Central memory CD8-positive, alpha-beta T cell (primary cell): ENCODE measurements around the gene ZFYVE1.

Experiments
- ATAC-seq: fragments of 150-1000 bp; cut with Tn5 transposase; replicated peaks from 2 replicates; pipeline ENCODE4 v1.10.0; 2022; ENCODE audit warnings: mild to moderate bottlenecking, moderate FRiP score, moderate number of reproducible peaks; ENCODE audit not compliant: poor library complexity, severe bottlenecking; ENCODE audit errors: extremely low read depth
- DNase-seq, 2 donors: peaks; one replicate each; pipeline ENCODE4 v3.0.0; 2021; ENCODE audit warnings: low spot score in 2 of 2
- H3K27ac Mint-ChIP-seq: one replicate; pipeline ENCODE4 v1.8.0; 2022; ENCODE audit warnings: low read depth, mild to moderate bottlenecking, moderate library complexity, mixed read lengths
- H3K27me3 Mint-ChIP-seq: one replicate; pipeline ENCODE4 v1.8.0; 2022; ENCODE audit warnings: mixed read lengths
- H3K36me3 Mint-ChIP-seq: one replicate; pipeline ENCODE4 v1.8.0; 2022; ENCODE audit warnings: mild to moderate bottlenecking, moderate library complexity, mixed read lengths; ENCODE audit not compliant: insufficient read depth
- H3K4me1 Mint-ChIP-seq: one replicate; pipeline ENCODE4 v1.8.0; 2022; ENCODE audit warnings: mixed read lengths
- H3K4me3 Mint-ChIP-seq: one replicate; pipeline ENCODE4 v1.8.0; 2022; ENCODE audit warnings: mild to moderate bottlenecking, moderate library complexity, mixed read lengths
- H3K9me3 Mint-ChIP-seq: one replicate; pipeline ENCODE4 v1.8.0; 2022; ENCODE audit warnings: mixed read lengths

The ZFYVE1 gene

GRCh38 chr14:72946491-72946890 lies 80.4 kb downstream of the ZFYVE1 start:
- no peak for DNase-seq
- no peak for ATAC-seq
- Mint-ChIP-seq H3K4me3 (no peak overlapping the region), H3K27ac (no peak overlapping the region), H3K36me3 (peaks cover 30% of the 10 kb centered on the region), H3K4me1 (no peaks in the 10 kb centered on the region), H3K9me3 (no peaks in the 10 kb centered on the region), H3K27me3 (no peaks in the 10 kb centered on the region)

GRCh38 chr14:72945356-72946027 lies 81.4 kb downstream of the ZFYVE1 start:
- Mint-ChIP-seq H3K36me3 (peaks cover 33% of the 10 kb centered on the region), H3K4me3 (no peak overlapping the region), H3K9me3 (no peaks in the 10 kb centered on the region), H3K4me1 (no peaks in the 10 kb centered on the region), H3K27me3 (no peaks in the 10 kb centered on the region), H3K27ac (no peak overlapping the region)
- no peak for ATAC-seq
- no peak for DNase-seq

- no peak for ATAC-seq
- H3K36me3 Mint-ChIP-seq = peaks cover 41% of the 10 kb centered on the region
- H3K27me3 Mint-ChIP-seq = no peaks in the 10 kb centered on the region
- no peak for DNase-seq
- no peaks in the 10 kb centered on the region for H3K9me3 Mint-ChIP-seq
- no peaks in the 10 kb centered on the region for H3K4me1 Mint-ChIP-seq
- no peak overlapping the region for H3K4me3 Mint-ChIP-seq
- H3K27ac Mint-ChIP-seq = no peak overlapping the region
These were observed 83.0 kb downstream of the ZFYVE1 start for GRCh38 chr14:72943876-72944430.

- H3K9me3 Mint-ChIP-seq = no peaks in the 10 kb centered on the region
- no peak for ATAC-seq
- H3K36me3 Mint-ChIP-seq = peaks cover 38% of the 10 kb centered on the region
- H3K4me3 Mint-ChIP-seq = no peak overlapping the region
- H3K27ac Mint-ChIP-seq = peak overlapping the region; percentile 51
- H3K4me1 Mint-ChIP-seq = no peaks in the 10 kb centered on the region
- DNase-seq = no peak
- no peaks in the 10 kb centered on the region for H3K27me3 Mint-ChIP-seq
These were observed 84.0 kb downstream of the ZFYVE1 start for GRCh38 chr14:72942934-72943333.

- Mint-ChIP-seq H3K4me1 (peaks cover 15% of the 10 kb centered on the region), H3K36me3 (peaks cover 40% of the 10 kb centered on the region), H3K27me3 (no peaks in the 10 kb centered on the region), H3K27ac (no peak overlapping the region), H3K9me3 (no peaks in the 10 kb centered on the region), H3K4me3 (no peak overlapping the region)
- DNase-seq (no peak), ATAC-seq (no peak)
These were observed 85.5 kb downstream of the ZFYVE1 start for GRCh38 chr14:72941286-72941985.

GRCh38 chr14:72939630-72940029 lies 87.3 kb downstream of the ZFYVE1 start:
- H3K27ac Mint-ChIP-seq = no peak overlapping the region
- ATAC-seq = no peak
- H3K4me1 Mint-ChIP-seq = peaks cover 25% of the 10 kb centered on the region
- H3K4me3 Mint-ChIP-seq = no peak overlapping the region
- no peak for DNase-seq
- peaks cover 32% of the 10 kb centered on the region for H3K36me3 Mint-ChIP-seq
- no peaks in the 10 kb centered on the region for H3K27me3 Mint-ChIP-seq
- no peaks in the 10 kb centered on the region for H3K9me3 Mint-ChIP-seq

GRCh38 chr14:72932893-72933292 lies 94.0 kb downstream of the ZFYVE1 start:
- no peak for ATAC-seq
- no peak overlapping the region for H3K4me3 Mint-ChIP-seq
- H3K4me1 Mint-ChIP-seq = peaks cover 36% of the 10 kb centered on the region
- no peaks in the 10 kb centered on the region for H3K27me3 Mint-ChIP-seq
- no peak overlapping the region for H3K27ac Mint-ChIP-seq
- DNase-seq = no peak
- no peaks in the 10 kb centered on the region for H3K9me3 Mint-ChIP-seq
- peaks cover 3% of the 10 kb centered on the region for H3K36me3 Mint-ChIP-seq

- peaks cover 4% of the 10 kb centered on the region for H3K36me3 Mint-ChIP-seq
- H3K4me1 Mint-ChIP-seq = peaks cover 28% of the 10 kb centered on the region
- no peak for ATAC-seq
- no peak overlapping the region for H3K27ac Mint-ChIP-seq
- no peak overlapping the region for H3K4me3 Mint-ChIP-seq
- H3K9me3 Mint-ChIP-seq = no peaks in the 10 kb centered on the region
- no peaks in the 10 kb centered on the region for H3K27me3 Mint-ChIP-seq
- DNase-seq = no peak
These were observed 97.4 kb downstream of the ZFYVE1 start for GRCh38 chr14:72929316-72930080.

GRCh38 chr14:72928872-72929271 lies 98.0 kb downstream of the ZFYVE1 start:
- Mint-ChIP-seq H3K27ac (no peak overlapping the region), H3K36me3 (peaks cover 4% of the 10 kb centered on the region), H3K4me1 (peaks cover 27% of the 10 kb centered on the region), H3K4me3 (no peak overlapping the region), H3K27me3 (no peaks in the 10 kb centered on the region), H3K9me3 (no peaks in the 10 kb centered on the region)
- DNase-seq (no peak), ATAC-seq (no peak)

- peaks cover 4% of the 10 kb centered on the region for H3K36me3 Mint-ChIP-seq
- DNase-seq (peak; percentile 78 to 88), ATAC-seq (peak; percentile 97)
- H3K9me3 Mint-ChIP-seq = no peaks in the 10 kb centered on the region
- peak within 1 kb of the TSS; percentile 87 for H3K27ac Mint-ChIP-seq
- H3K27me3 Mint-ChIP-seq = no peaks in the 10 kb centered on the region
- peak within 1 kb of the TSS; percentile 91 for H3K4me3 Mint-ChIP-seq
- H3K4me1 Mint-ChIP-seq = peaks cover 20% of the 10 kb centered on the region
These were observed 100.4 kb downstream of the ZFYVE1 start, which contains the start of gene DCAF4 for GRCh38 chr14:72926292-72927028. Gene DCAF4, plus strand, starts transcription at chr14:72926464. Its CDS starts 11,515 bp downstream, at chr14:72937979.

- H3K27ac Mint-ChIP-seq = peak overlapping the region; percentile 87
- H3K36me3 Mint-ChIP-seq = peaks cover 4% of the 10 kb centered on the region
- ATAC-seq (no peak), DNase-seq (no peak)
- peaks cover under 1% of the 10 kb centered on the region for H3K27me3 Mint-ChIP-seq
- peak overlapping the region; percentile 91 for H3K4me3 Mint-ChIP-seq
- H3K4me1 Mint-ChIP-seq = peaks cover 17% of the 10 kb centered on the region
- H3K9me3 Mint-ChIP-seq = no peaks in the 10 kb centered on the region
These were observed 101.1 kb downstream of the ZFYVE1 start for GRCh38 chr14:72925815-72926291.
